ENCODE results near the gene ANO7.

ANO7 gene

DNA sequence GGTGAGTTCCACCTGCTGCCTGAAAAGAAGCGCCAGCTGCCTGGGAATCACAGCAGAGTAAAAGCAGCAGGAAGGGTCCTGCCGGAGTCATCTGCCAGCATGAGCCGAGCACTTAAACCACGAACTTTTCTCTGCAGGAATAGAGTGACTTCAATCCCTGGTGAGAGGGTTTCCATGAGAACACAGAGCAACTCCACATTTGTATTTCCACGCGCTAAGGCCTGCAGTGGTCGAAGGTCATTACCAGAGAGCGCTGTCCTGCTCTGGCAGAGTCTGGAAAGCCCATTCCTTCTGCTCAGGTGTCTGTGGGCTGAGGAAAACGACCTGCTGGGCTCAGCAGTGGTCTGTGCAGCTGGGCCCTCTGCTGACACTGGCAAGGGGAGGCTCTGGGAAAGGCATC, 45.9 kb upstream of the ANO7 start:
- no peaks in the 10 kb centered on the region for H3K9me2 ChIP-seq (replicated peaks; ENCODE audit: control insufficient read depth, low read length)
- peaks cover 48% of the 10 kb centered on the region for H3K79me2 ChIP-seq (ENCODE audit: control insufficient read depth, low read length)
- H3K27me3 ChIP-seq (ENCODE audit: control insufficient read depth, low read length): no peaks in the 10 kb centered on the region
- TF ChIP-seq, protein P1, sequence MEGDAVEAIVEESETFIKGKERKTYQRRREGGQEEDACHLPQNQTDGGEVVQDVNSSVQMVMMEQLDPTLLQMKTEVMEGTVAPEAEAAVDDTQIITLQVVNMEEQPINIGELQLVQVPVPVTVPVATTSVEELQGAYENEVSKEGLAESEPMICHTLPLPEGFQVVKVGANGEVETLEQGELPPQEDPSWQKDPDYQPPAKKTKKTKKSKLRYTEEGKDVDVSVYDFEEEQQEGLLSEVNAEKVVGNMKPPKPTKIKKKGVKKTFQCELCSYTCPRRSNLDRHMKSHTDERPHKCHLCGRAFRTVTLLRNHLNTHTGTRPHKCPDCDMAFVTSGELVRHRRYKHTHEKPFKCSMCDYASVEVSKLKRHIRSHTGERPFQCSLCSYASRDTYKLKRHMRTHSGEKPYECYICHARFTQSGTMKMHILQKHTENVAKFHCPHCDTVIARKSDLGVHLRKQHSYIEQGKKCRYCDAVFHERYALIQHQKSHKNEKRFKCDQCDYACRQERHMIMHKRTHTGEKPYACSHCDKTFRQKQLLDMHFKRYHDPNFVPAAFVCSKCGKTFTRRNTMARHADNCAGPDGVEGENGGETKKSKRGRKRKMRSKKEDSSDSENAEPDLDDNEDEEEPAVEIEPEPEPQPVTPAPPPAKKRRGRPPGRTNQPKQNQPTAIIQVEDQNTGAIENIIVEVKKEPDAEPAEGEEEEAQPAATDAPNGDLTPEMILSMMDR (IDR thresholded peaks at IDR 0.05; ENCODE audit: low read depth, low read length, poor library complexity, severe bottlenecking): no peak
- no peak for TF ChIP-seq EZH2phosphoT487 (IDR thresholded peaks at IDR 0.05; ENCODE audit: borderline replicate concordance, low read length)
- H3K4me1 ChIP-seq (ENCODE audit: control insufficient read depth, low read length): peaks cover 12% of the 10 kb centered on the region
- H3K4me2 ChIP-seq (ENCODE audit: low read length): no peak overlapping the region
- H4K20me1 ChIP-seq (ENCODE audit: control insufficient read depth, insufficient read depth, low read depth, low read length): no peaks in the 10 kb centered on the region
- H3K36me3 ChIP-seq (ENCODE audit: control insufficient read depth, low read length): peaks cover 48% of the 10 kb centered on the region
- H3F3A ChIP-seq (ENCODE audit: control insufficient read depth, insufficient read depth): no peaks in the 10 kb centered on the region
- H3K4me3 ChIP-seq (ENCODE audit: low read length): no peak overlapping the region
- H3K27ac ChIP-seq (ENCODE audit: low read depth, low read length): no peak overlapping the region
- no peaks in the 10 kb centered on the region for H3K9me3 ChIP-seq (ENCODE audit: control insufficient read depth, insufficient read depth, low read length)

DNA sequence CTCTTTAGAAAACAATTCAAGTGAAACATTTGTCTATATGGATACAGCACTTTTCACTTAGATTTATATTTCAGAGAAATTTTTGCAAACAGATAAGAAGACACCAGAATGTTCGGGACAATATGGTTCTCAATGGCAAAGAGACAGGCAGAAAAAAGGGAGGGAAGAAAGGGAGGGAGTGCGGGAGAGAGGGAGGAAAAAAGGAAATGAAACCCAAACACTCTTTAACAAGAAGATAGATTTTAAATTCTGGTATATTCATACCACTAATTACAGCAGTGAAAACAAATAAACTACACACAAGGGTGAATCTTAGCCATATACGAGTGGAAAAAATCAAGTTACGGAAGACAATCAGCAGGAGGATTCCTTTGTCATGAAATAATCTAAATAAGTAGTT, 42.2 kb upstream of the ANO7 start:
- Histone ChIP-seq H3K36me3 (ENCODE audit: control insufficient read depth, low read length) (peaks cover 19% of the 10 kb centered on the region), H3K9me2 (replicated peaks; ENCODE audit: control insufficient read depth, low read length) (no peaks in the 10 kb centered on the region), H3F3A (ENCODE audit: control insufficient read depth, insufficient read depth) (no peaks in the 10 kb centered on the region), H3K27me3 (ENCODE audit: control insufficient read depth, low read length) (no peaks in the 10 kb centered on the region), H4K20me1 (ENCODE audit: control insufficient read depth, insufficient read depth, low read depth, low read length) (peaks cover 3% of the 10 kb centered on the region; the same call in 1 of the 2 replicates), H3K9me3 (ENCODE audit: control insufficient read depth, insufficient read depth, low read length) (no peaks in the 10 kb centered on the region), H3K79me2 (ENCODE audit: control insufficient read depth, low read length) (peaks cover 73% of the 10 kb centered on the region), H3K4me3 (ENCODE audit: low read length) (no peak overlapping the region), H3K4me1 (ENCODE audit: control insufficient read depth, low read length) (peaks cover 27% of the 10 kb centered on the region), H3K4me2 (ENCODE audit: low read length) (peak overlapping the region; percentile 40), H3K27ac (ENCODE audit: low read depth, low read length) (no peak overlapping the region)
- TF ChIP-seq, protein P1 (IDR thresholded peaks at IDR 0.05; ENCODE audit: low read depth, low read length, poor library complexity, severe bottlenecking): no peak
- TF ChIP-seq EZH2phosphoT487 (IDR thresholded peaks at IDR 0.05; ENCODE audit: borderline replicate concordance, low read length): no peak

DNA sequence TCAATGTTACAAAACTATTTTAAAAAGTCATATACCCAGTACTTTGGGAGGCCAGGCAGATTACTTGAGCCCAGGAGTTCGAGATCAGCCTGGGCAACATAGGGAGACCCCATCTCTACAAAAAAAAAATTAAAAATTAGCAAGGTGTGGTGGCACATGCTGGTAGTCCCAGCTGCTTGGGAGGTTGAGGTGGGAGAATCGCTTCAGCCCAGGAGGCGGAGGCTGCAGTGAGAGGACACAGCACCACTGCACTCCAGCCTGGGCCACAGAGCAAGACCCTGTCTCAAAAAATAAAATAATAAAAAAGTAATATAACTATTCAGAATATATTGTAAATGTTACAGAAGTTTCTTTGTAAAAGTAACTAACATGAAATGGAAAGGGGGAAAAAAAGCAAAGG, 41.1 kb upstream of the ANO7 start:
- Histone ChIP-seq H3K36me3 (ENCODE audit: control insufficient read depth, low read length) (peaks cover 19% of the 10 kb centered on the region), H3F3A (ENCODE audit: control insufficient read depth, insufficient read depth) (no peaks in the 10 kb centered on the region), H3K9me2 (replicated peaks; ENCODE audit: control insufficient read depth, low read length) (no peaks in the 10 kb centered on the region), H3K27me3 (ENCODE audit: control insufficient read depth, low read length) (no peaks in the 10 kb centered on the region), H3K9me3 (ENCODE audit: control insufficient read depth, insufficient read depth, low read length) (no peaks in the 10 kb centered on the region), H3K79me2 (ENCODE audit: control insufficient read depth, low read length) (peaks cover 77% of the 10 kb centered on the region), H3K4me3 (ENCODE audit: low read length) (no peak overlapping the region), H3K4me1 (ENCODE audit: control insufficient read depth, low read length) (peaks cover 33% of the 10 kb centered on the region), H3K27ac (ENCODE audit: low read depth, low read length) (no peak overlapping the region), H4K20me1 (ENCODE audit: control insufficient read depth, insufficient read depth, low read depth, low read length) (peaks cover 5% of the 10 kb centered on the region; the same call in 1 of the 2 replicates), H3K4me2 (ENCODE audit: low read length) (no peak overlapping the region; the same call in 1 of the 2 replicates)
- TF ChIP-seq, protein P1 (IDR thresholded peaks at IDR 0.05; ENCODE audit: low read depth, low read length, poor library complexity, severe bottlenecking): no peak
- no peak for TF ChIP-seq EZH2phosphoT487 (IDR thresholded peaks at IDR 0.05; ENCODE audit: borderline replicate concordance, low read length)

All from DOHH2 (cell line).